ENCODE results near the gene C3orf18. TPM values are rescaled to one million over a fixed set of nuclear protein-coding genes. Genes with fewer than 3 reads are reported as not detected.

Gene C3orf18
- polyA plus RNA-seq, 1 donor from 2014 or later: 39.9 TPM

- H3K36me3 ChIP-seq (ENCODE audit: insufficient read depth, low read length): no peaks in the 10 kb centered on the region
- no peaks in the 10 kb centered on the region for H3K9me3 ChIP-seq (ENCODE audit: low read length)
- no peaks in the 10 kb centered on the region for H3K27me3 ChIP-seq (ENCODE audit: insufficient read depth, low read depth, low read length)
- no peak overlapping the region for H3K4me2 ChIP-seq (ENCODE audit: low read length)
- TF ChIP-seq REST (IDR thresholded peaks at IDR 0.05; ENCODE audit: borderline replicate concordance) (no peak), TAF1 (IDR thresholded peaks at IDR 0.05; ENCODE audit: low read depth) (no peak)
- no peak overlapping the region for H3K9ac ChIP-seq (ENCODE audit: low read length)
- H3K4me3 ChIP-seq (ENCODE audit: low read length): no peak overlapping the region
- no peaks in the 10 kb centered on the region for H4K20me1 ChIP-seq (ENCODE audit: insufficient read depth)
- no peak overlapping the region for H3K27ac ChIP-seq (ENCODE audit: low read length)
- H3F3A ChIP-seq (ENCODE audit: insufficient read depth, low read length, poor library complexity, severe bottlenecking): no peaks in the 10 kb centered on the region
- H2AFZ ChIP-seq (ENCODE audit: low read depth, low read length): no peak overlapping the region
- no peaks in the 10 kb centered on the region for H3K79me2 ChIP-seq (replicated peaks; ENCODE audit: insufficient read depth, low read length)
- no peaks in the 10 kb centered on the region for H3K9me2 ChIP-seq (ENCODE audit: insufficient read depth, low read length)
These were observed 3.7 kb downstream of the C3orf18 start for GRCh38 chr3:50563867-50564266.

GRCh38 chr3:50562861-50563260 lies 4.7 kb downstream of the C3orf18 start:
- H3K9ac ChIP-seq (ENCODE audit: low read length): no peak overlapping the region
- no peaks in the 10 kb centered on the region for H3K79me2 ChIP-seq (replicated peaks; ENCODE audit: insufficient read depth, low read length)
- no peaks in the 10 kb centered on the region for H3K36me3 ChIP-seq (ENCODE audit: insufficient read depth, low read length)
- H3K9me2 ChIP-seq (ENCODE audit: insufficient read depth, low read length): no peaks in the 10 kb centered on the region
- no peaks in the 10 kb centered on the region for H4K20me1 ChIP-seq (ENCODE audit: insufficient read depth)
- no peaks in the 10 kb centered on the region for H3K9me3 ChIP-seq (ENCODE audit: low read length)
- no peak overlapping the region for H3K4me2 ChIP-seq (ENCODE audit: low read length)
- H3F3A ChIP-seq (ENCODE audit: insufficient read depth, low read length, poor library complexity, severe bottlenecking): no peaks in the 10 kb centered on the region
- TF ChIP-seq REST (IDR thresholded peaks at IDR 0.05; ENCODE audit: borderline replicate concordance) (no peak), TAF1 (IDR thresholded peaks at IDR 0.05; ENCODE audit: low read depth) (no peak), CTCF (IDR thresholded peaks at IDR 0.05; ENCODE audit: poor library complexity, severe bottlenecking) (no peak), MXI1 (conservative IDR thresholded peaks at IDR 0.05; ENCODE audit: poor library complexity, severe bottlenecking) (no peak), EZH2 (IDR thresholded peaks at IDR 0.05; ENCODE audit: borderline replicate concordance, insufficient read depth, low read length, poor library complexity, severe bottlenecking) (no peak)
- no peak overlapping the region for H3K27ac ChIP-seq (ENCODE audit: low read length)
- no peak overlapping the region for H2AFZ ChIP-seq (ENCODE audit: low read depth, low read length)
- no peaks in the 10 kb centered on the region for H3K27me3 ChIP-seq (ENCODE audit: insufficient read depth, low read depth, low read length)
- H3K4me3 ChIP-seq (ENCODE audit: low read length): no peak overlapping the region

Data from neural cell (in vitro differentiated cells).